Astrocyte of the hippocampus (primary cell): ENCODE results near the gene MED16.
"Not testable (repeated sequence)": the region's sequence is repeated elsewhere in the genome, so short reads cannot be mapped to it uniquely, and the experiment has no call there.

Experiments
- DNase-seq: peaks from one replicate; pipeline ENCODE4 v3.0.0; 2011; ENCODE audit warnings: low read depth, low spot score

Gene MED16

GRCh38 chr19:889662-890295 lies 3.2 kb downstream of the MED16 start:
- DNase-seq = no peak

GRCh38 chr19:888581-889385 lies 4.2 kb downstream of the MED16 start:
- DNase-seq = no peak

GRCh38 chr19:887599-887998 lies 5.4 kb downstream of the MED16 start:
- no peak for DNase-seq

GRCh38 chr19:887072-887471 lies 5.9 kb downstream of the MED16 start:
- peak; percentile 77 for DNase-seq

- DNase-seq = no peak
Observed at GRCh38 chr19:885536-886224, 7.3 kb downstream of the MED16 start.

- DNase-seq = no peak
Observed at GRCh38 chr19:884420-885211, 8.4 kb downstream of the MED16 start.

- peak; percentile 36 for DNase-seq
Observed at GRCh38 chr19:883661-884211, 9.3 kb downstream of the MED16 start.

- no peak for DNase-seq
Observed at GRCh38 chr19:882871-883497, 10.0 kb downstream of the MED16 start.

GRCh38 chr19:881385-882071 lies 11.5 kb downstream of the MED16 start:
- DNase-seq = no peak

- DNase-seq = no peak
Observed at GRCh38 chr19:879711-880438, 13.1 kb downstream of the MED16 start.

- not testable (repeated sequence) for DNase-seq
Observed at GRCh38 chr19:878751-879561, 14.0 kb downstream of the MED16 start.

- not testable (repeated sequence) for DNase-seq
Observed at GRCh38 chr19:877992-878660, 14.9 kb downstream of the MED16 start.

GRCh38 chr19:876780-877314 lies 16.1 kb downstream of the MED16 start:
- DNase-seq = no peak

- DNase-seq = no peak
Observed at GRCh38 chr19:876089-876488, 16.9 kb downstream of the MED16 start.

- no peak for DNase-seq
Observed at GRCh38 chr19:875265-875879, 17.6 kb downstream of the MED16 start.

GRCh38 chr19:873561-874041 lies 19.4 kb downstream of the MED16 start:
- DNase-seq = no peak

GRCh38 chr19:873084-873483 lies 19.9 kb downstream of the MED16 start:
- DNase-seq = no peak
